HG03045 (cell line): ENCODE results near the gene BHLHE41.

ENCODE experiments used
- ATAC-seq: cut with Tn5 transposase; IDR thresholded peaks from one replicate; pipeline ENCODE4 v1.9.1; 2021; ENCODE audit warnings: mild to moderate bottlenecking, moderate library complexity; ENCODE audit not compliant: unreplicated experiment

BHLHE41 gene

GRCh38 chr12:26124446-26125399 lies at the start of gene BHLHE41:
BHLHE41 (minus strand) TSS chr12:26125037; CDS start chr12:26124779, 258 bp downstream.
- no peak for ATAC-seq

DNA sequence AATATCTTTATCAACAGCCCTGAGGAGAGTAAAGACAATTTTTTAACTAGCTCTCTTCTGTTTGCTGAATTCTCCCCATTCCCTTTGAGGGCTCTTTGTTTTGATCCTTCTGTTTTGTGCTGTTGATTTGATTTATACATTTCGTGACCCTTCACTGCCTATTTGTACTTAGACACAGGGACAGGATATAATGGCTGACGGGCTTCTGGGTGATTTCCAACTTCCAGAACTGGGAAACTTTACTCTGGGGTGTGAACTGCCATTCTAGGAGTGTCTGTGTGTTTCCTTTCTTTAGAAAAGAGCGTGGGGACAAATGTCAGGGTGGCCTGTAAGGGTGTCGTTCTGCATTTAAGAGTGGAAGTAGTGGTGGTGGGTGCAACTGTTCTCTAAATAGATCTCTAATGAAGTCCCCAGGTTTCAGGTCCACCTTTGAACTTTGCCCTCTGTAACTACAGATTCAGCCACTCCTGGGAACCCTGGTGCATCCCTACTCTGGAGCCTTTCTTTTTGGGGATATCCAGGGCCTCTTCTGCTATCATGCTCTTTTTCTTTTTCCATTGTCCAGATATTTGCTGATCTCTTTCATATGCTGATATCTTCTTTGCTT lies 48.2 kb upstream of the BHLHE41 start:
- no peak for ATAC-seq

DNA sequence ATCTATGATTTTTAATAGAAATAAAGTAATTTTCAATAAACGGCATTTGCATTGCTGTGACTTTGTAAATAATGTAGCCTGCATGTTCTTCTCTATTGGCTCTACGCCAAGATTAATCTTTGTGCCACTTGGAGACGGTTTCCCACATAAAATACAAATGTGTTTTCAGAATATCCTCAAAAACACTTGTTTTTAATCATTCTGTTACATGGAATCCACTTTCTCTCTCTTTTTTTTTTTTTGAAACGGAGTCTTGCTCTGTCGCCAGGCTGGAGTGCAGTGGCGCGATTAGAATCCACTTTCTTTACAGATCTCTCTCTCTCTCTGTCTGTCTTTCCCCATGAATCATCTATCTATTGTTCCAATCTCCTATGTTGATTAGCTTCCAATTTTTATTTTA lies 47.7 kb upstream of the BHLHE41 start:
- no peak for ATAC-seq

GRCh38 chr12:26172013-26172412 lies 47.2 kb upstream of the BHLHE41 start:
- ATAC-seq = no peak

GRCh38 chr12:26164118-26164517 lies 39.3 kb upstream of the BHLHE41 start:
- ATAC-seq = no peak

DNA sequence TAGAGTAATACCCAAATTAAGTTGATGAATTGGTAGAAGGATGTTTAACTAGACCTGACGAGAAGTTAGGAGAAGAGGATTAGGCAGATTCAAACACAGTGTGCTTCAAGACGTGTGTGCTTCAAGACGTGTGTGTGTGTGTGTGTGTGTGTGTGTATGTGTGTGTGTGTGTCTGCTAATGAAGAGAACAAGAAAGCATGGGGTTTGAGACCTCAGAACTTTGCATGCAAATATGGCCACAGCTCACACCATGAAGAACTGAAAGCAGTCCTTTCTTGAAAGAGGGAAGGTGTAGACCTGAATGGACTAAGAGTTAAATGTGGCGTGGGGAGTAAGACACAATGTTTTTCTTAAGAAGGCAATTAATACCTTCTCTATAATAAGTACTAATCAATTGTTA lies 38.1 kb upstream of the BHLHE41 start:
- ATAC-seq = peak; percentile 80

- no peak for ATAC-seq
These were observed 37.3 kb upstream of the BHLHE41 start for GRCh38 chr12:26162174-26162573.

GRCh38 chr12:26158078-26158764 lies 33.4 kb upstream of the BHLHE41 start:
- no peak for ATAC-seq

DNA sequence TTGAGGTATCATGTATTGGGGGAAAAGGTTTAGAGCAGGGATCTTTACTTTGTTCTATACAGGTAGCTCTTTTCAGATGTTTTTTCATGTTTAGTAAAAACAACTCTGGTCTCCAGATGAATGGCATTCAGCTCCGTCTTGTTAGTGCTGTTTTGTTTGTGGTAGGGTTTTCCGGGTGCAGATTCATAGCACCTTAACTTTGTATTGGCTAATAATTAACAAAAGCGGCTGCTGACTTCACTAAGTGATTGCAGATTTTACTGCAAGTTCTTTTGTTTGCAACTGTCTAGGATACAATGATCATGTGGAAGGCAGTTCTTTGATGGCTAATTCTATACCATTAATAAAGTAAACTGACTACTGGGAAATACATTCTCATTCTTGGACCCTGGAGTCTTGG lies 32.2 kb upstream of the BHLHE41 start:
- peak; percentile 23 for ATAC-seq

GRCh38 chr12:26156201-26156871 lies 31.5 kb upstream of the BHLHE41 start:
- ATAC-seq = peak; percentile 88

- no peak for ATAC-seq
These were observed 28.8 kb upstream of the BHLHE41 start for GRCh38 chr12:26153421-26154154.

DNA sequence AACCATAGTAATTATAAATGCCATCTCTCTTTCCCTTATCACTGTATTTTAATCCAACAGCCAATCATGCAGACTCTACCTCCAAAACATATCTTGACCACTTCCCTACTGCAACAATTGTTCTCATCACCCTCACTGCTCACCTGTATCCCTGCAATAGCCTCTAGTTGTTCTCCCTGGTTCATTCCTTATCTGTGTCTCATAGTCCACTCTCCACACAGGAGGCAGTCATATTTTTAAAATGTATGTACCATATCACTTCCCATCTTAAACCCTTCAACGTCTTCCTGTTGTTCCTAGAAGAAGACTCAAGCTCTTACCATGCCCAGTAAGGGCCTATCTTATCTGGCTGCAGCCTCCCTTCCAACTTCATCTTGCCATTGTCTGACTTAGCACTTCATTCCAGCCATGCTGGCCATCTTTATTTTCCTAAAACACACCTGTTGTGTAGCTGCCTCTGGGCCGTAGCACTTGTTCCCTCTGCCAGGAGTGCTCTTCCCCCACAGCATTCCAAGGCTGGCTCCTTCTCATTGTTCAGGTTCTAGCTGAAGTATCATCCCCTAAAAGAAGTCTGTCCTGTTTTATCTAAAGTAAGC lies 27.8 kb upstream of the BHLHE41 start:
- no peak for ATAC-seq

DNA sequence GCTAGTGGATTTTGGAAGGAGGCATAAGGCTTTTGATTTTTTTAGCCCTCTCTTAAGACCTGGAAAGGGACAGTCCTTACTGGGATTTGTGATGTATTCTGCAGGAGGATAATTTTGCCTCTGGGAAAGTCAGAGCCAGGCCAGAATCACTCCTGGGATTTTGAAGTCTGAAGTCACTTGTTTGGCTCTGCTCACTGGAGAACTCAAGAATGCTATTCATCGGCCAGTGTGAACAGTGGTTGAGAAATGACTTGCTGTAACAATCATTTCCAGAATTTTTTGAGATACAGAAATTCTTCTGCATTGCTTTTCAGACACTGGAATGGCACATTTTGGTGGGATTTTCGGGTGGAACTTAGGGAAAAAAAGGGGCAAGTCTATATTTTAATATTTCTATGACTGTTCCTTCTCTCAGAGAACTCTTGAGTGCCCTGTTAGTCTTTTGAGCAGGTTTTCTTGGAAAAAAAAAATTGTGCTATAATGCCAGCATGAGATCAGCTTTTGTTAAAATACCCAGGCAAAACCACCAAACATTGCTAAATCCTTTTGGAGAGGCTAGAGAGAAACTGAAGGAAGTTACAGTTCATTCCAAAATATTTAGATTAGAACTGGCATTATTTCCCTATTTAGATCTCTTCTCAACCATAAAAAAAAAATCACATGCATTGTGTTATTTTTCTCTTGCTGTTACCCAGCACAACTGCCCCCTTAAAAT lies 26.1 kb upstream of the BHLHE41 start:
- no peak for ATAC-seq

DNA sequence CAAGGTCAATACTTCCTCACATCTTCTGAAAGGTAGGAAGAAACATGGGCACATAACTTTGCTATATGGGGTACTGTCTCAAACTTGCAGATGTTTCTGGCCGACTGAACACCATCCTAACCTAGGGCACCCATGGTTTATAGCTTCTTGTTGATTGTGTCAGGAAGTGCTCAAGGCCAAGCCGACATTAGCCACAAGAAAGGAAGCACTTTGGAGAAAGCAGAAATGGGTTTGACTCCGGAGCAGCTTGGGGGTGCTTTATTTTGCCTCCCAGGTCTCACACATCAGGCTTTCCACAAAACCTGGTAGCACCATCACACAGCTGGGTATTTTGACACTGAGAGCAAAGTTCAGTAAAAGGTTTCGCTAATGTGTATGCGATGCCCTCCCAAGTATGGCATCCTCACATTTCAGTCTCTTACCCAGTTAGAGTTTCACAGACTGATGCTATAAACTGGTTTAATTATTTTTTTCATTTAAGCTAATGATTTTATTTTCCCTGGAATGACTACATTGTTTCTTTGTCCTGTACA lies 25.2 kb upstream of the BHLHE41 start:
- ATAC-seq = no peak

GRCh38 chr12:26148291-26148690 lies 23.5 kb upstream of the BHLHE41 start:
- no peak for ATAC-seq

DNA sequence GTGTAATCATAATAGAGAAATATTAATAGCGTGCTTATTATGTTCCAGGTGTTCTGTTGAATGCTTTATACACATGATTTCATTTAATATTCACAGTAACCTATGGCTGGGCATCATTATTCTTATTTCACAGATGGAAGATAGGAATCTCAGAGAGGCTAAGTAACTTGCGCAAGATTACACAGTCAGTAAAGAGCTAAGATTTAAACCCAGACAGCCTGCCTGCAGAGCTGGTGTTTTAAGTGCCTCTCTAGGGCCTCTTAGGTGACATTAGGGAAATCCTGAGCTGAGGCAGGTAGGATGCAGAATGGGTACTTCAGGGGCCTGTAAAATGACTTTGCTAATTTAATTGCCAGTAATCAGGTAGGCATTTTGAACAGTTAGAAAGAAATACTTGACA lies 18.5 kb upstream of the BHLHE41 start:
- no peak for ATAC-seq

DNA sequence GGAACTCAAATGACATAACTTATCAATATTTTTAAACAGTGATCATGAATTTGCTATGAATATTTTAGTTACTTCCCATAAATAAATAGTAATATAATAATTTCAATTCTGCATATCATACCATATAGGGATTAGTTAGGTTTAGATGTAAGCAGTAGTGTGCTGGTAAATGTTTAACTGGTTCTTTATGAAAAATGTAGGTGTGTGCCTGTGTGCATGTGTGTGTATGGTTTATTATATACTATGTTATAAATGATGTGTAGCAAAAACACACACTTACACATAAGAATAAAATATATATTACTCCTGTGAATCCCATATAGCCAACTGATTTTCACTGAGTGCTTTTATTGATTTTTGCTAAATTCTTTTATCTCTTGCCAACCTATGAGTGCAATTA lies 14.0 kb upstream of the BHLHE41 start:
- no peak for ATAC-seq

DNA sequence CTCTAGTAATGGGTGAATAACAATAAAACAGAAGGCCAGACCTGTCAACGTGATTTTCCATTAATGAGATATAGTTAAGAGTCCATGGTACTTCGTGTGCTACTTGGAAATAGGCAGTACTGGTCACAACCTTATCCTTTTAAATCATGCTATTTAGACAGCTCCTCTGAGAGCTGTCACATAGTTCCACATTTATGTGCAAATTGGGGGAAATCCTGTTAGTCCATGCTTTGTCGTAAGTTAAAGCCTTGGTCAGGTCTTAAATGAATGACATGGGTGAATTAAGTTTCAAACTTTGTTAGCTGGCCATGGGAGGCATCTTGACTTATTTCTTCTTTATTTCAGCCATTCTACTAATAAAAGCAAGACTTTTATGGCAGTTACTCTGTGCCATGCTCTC lies 11.9 kb upstream of the BHLHE41 start:
- ATAC-seq = no peak

DNA sequence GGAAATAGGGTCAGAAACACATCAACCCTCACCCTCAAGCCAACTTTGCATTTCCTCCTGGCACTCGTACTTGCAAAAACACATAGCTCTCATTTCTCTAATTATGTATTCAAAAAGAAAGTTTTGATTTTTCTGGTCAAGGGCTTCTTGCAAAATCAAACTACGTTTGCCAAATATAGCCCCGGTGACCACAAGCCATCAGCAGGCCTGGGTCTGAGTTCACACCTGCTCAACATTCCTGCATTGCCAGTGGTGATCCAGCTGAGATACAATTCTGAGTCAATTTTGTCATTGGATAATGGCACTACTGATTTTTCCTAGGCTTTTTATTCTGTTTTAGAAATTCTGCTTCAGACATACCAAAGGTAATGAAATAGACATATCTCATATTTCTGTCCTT lies 10.7 kb upstream of the BHLHE41 start:
- no peak for ATAC-seq
